Mammary epithelial cell (primary cell): Measurements from ENCODE around the gene LCK.

Source experiments
- CTCF ChIP-seq, 2 donors: IDR thresholded peaks in 1 of 2; conservative IDR thresholded peaks in 1 of 2; 2 replicates each; pipeline ENCODE4 v1.5.1; 2011 to 2012; ENCODE audit warnings: inconsistent platforms in 2 of 2, low read length in 2 of 2, mild to moderate bottlenecking in 2 of 2, control low read depth in 1 of 2, low read depth in 1 of 2; ENCODE audit not compliant: insufficient read depth in 1 of 2; ENCODE audit errors: extremely low read depth in 1 of 2
- EZH2 ChIP-seq: IDR thresholded peaks from 2 replicates; pipeline ENCODE4 v1.6.1; 2012; ENCODE audit warnings: low read length, inconsistent platforms, borderline replicate concordance

GRCh38 chr1:32330558-32331151 is 79.6 kb downstream of the LCK start:
- TF ChIP-seq CTCF (conservative IDR thresholded peaks at IDR 0.05 in 1 of 2, IDR thresholded peaks at IDR 0.05 in 1 of 2; ENCODE audit: extremely low read depth in 1 of 2, insufficient read depth in 1 of 2, low read depth in 1 of 2, low read length in 2 of 2) (no peak), EZH2 (no peak)
